HEK293 (cell line): ENCODE results near the gene PANK3.

ENCODE experiments used
- MYNN ChIP-seq: fragments of 450-650 bp; formaldehyde crosslinking; IDR thresholded peaks from 2 replicates; pipeline ENCODE4 v1.5.1; 2016; ENCODE audit warnings: missing biosample characterization, missing genetic modification characterization, borderline replicate concordance
- ZBTB20 ChIP-seq: fragments of 450-650 bp; formaldehyde crosslinking; IDR thresholded peaks from 2 replicates; pipeline ENCODE4 v1.5.1; 2016; ENCODE audit warnings: missing biosample characterization, missing genetic modification characterization
- ZNF174 ChIP-seq: fragments of 450-650 bp; formaldehyde crosslinking; IDR thresholded peaks from 2 replicates; pipeline ENCODE4 v1.5.0; 2017; ENCODE audit warnings: missing biosample characterization, mild to moderate bottlenecking, missing genetic modification characterization
- ZNF404 ChIP-seq: fragments of 450-650 bp; formaldehyde crosslinking; IDR thresholded peaks from 2 replicates; pipeline ENCODE4 v1.5.1; 2017; ENCODE audit warnings: missing biosample characterization, missing genetic modification characterization
- ZNF426 ChIP-seq: fragments of 450-650 bp; formaldehyde crosslinking; IDR thresholded peaks from 2 replicates; pipeline ENCODE4 v1.5.1; 2017; ENCODE audit warnings: missing biosample characterization, missing genetic modification characterization, mild to moderate bottlenecking, inconsistent platforms, moderate library complexity
- ZNF654 ChIP-seq: fragments of 450-650 bp; formaldehyde crosslinking; IDR thresholded peaks from 2 replicates; pipeline ENCODE4 v1.5.1; 2016; ENCODE audit warnings: low read depth, missing biosample characterization, missing genetic modification characterization
- ZNF747 ChIP-seq: fragments of 450-650 bp; formaldehyde crosslinking; IDR thresholded peaks from 2 replicates; pipeline ENCODE4 v1.5.1; 2016; ENCODE audit warnings: missing biosample characterization, missing genetic modification characterization
- ZNF768 ChIP-seq: fragments of 450-650 bp; formaldehyde crosslinking; IDR thresholded peaks from 2 replicates; pipeline ENCODE4 v1.5.1; 2018; ENCODE audit warnings: missing biosample characterization, mild to moderate bottlenecking, missing genetic modification characterization
- TF ChIP-seq, protein P1 (sequence below): fragments of 450-650 bp; formaldehyde crosslinking; IDR thresholded peaks from 2 replicates; pipeline ENCODE4 v1.5.1; 2016; ENCODE audit warnings: missing biosample characterization, missing genetic modification characterization
- TF ChIP-seq, protein P2 (sequence below): fragments of 450-650 bp; formaldehyde crosslinking; IDR thresholded peaks from 2 replicates; pipeline ENCODE4 v1.5.1; 2016; ENCODE audit warnings: missing biosample characterization, missing genetic modification characterization, low read depth
- TF ChIP-seq, protein P3 (sequence below): fragments of 450-650 bp; formaldehyde crosslinking; IDR thresholded peaks from 2 replicates; pipeline ENCODE4 v1.5.1; 2016; ENCODE audit warnings: missing biosample characterization, missing genetic modification characterization
- TF ChIP-seq, protein P4 (sequence below): fragments of 450-650 bp; formaldehyde crosslinking; IDR thresholded peaks from 2 replicates; pipeline ENCODE4 v1.5.1; 2016; ENCODE audit warnings: missing biosample characterization, missing genetic modification characterization
- TF ChIP-seq, protein P5 (sequence below): fragments of 450-650 bp; formaldehyde crosslinking; IDR thresholded peaks from 2 replicates; pipeline ENCODE4 v1.5.1; 2016; ENCODE audit warnings: missing biosample characterization, missing genetic modification characterization
- TF ChIP-seq, protein P6 (sequence below): fragments of 450-650 bp; formaldehyde crosslinking; conservative IDR thresholded peaks from 2 replicates; pipeline ENCODE4 v1.5.1; 2016; ENCODE audit warnings: low read depth, missing biosample characterization, missing genetic modification characterization

DNA sequence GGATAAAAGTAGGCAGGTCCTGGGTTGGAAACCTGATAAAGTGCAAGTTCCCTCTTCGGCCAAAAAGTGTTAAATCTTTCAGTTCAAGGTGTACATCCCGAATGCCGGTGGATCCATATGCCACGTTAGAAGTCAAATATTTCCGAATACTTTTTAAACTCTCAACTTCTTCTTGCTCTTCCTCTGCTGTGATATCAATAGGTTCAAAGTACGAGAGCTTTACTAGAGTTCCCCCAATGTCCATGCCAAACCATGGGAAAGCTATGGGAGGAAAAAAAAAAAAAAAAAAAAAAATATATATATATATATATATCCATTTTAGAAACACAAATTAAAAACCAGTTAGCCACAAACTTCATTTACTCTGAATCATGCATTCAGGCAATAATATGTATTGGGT is 10.4 kb downstream of the PANK3 start:
- TF ChIP-seq, protein P1, sequence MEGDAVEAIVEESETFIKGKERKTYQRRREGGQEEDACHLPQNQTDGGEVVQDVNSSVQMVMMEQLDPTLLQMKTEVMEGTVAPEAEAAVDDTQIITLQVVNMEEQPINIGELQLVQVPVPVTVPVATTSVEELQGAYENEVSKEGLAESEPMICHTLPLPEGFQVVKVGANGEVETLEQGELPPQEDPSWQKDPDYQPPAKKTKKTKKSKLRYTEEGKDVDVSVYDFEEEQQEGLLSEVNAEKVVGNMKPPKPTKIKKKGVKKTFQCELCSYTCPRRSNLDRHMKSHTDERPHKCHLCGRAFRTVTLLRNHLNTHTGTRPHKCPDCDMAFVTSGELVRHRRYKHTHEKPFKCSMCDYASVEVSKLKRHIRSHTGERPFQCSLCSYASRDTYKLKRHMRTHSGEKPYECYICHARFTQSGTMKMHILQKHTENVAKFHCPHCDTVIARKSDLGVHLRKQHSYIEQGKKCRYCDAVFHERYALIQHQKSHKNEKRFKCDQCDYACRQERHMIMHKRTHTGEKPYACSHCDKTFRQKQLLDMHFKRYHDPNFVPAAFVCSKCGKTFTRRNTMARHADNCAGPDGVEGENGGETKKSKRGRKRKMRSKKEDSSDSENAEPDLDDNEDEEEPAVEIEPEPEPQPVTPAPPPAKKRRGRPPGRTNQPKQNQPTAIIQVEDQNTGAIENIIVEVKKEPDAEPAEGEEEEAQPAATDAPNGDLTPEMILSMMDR (tag by site-specific recombination), result no peak
- TF ChIP-seq ZNF654 (tag by site-specific recombination) (no peak), ZNF174 (tag by site-specific recombination) (no peak), ZNF747 (tag by site-specific recombination) (no peak), ZNF404 (tag by site-specific recombination) (no peak), ZBTB20 (tag by site-specific recombination) (no peak), ZNF426 (tag by site-specific recombination) (no peak), MYNN (no peak), ZNF768 (tag by site-specific recombination) (no peak)
- TF ChIP-seq, protein P2, sequence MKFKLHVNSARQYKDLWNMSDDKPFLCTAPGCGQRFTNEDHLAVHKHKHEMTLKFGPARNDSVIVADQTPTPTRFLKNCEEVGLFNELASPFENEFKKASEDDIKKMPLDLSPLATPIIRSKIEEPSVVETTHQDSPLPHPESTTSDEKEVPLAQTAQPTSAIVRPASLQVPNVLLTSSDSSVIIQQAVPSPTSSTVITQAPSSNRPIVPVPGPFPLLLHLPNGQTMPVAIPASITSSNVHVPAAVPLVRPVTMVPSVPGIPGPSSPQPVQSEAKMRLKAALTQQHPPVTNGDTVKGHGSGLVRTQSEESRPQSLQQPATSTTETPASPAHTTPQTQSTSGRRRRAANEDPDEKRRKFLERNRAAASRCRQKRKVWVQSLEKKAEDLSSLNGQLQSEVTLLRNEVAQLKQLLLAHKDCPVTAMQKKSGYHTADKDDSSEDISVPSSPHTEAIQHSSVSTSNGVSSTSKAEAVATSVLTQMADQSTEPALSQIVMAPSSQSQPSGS (tag by site-specific recombination), result no peak
- TF ChIP-seq, protein P3, sequence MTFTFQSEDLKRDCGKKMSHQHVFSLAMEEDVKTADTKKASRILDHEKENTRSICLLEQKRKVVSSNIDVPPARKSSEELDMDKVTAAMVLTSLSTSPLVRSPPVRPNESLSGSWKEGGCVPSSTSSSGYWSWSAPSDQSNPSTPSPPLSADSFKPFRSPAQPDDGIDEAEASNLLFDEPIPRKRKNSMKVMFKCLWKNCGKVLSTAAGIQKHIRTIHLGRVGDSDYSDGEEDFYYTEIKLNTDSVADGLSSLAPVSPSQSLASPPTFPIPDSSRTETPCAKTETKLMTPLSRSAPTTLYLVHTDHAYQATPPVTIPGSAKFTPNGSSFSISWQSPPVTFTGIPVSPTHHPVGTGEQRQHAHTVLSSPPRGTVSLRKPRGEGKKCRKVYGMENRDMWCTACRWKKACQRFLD, result no peak
- TF ChIP-seq, protein P4, sequence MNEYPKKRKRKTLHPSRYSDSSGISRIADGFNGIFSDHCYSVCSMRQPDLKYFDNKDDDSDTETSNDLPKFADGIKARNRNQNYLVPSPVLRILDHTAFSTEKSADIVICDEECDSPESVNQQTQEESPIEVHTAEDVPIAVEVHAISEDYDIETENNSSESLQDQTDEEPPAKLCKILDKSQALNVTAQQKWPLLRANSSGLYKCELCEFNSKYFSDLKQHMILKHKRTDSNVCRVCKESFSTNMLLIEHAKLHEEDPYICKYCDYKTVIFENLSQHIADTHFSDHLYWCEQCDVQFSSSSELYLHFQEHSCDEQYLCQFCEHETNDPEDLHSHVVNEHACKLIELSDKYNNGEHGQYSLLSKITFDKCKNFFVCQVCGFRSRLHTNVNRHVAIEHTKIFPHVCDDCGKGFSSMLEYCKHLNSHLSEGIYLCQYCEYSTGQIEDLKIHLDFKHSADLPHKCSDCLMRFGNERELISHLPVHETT (tag by site-specific recombination), result no peak
- TF ChIP-seq, protein P5, sequence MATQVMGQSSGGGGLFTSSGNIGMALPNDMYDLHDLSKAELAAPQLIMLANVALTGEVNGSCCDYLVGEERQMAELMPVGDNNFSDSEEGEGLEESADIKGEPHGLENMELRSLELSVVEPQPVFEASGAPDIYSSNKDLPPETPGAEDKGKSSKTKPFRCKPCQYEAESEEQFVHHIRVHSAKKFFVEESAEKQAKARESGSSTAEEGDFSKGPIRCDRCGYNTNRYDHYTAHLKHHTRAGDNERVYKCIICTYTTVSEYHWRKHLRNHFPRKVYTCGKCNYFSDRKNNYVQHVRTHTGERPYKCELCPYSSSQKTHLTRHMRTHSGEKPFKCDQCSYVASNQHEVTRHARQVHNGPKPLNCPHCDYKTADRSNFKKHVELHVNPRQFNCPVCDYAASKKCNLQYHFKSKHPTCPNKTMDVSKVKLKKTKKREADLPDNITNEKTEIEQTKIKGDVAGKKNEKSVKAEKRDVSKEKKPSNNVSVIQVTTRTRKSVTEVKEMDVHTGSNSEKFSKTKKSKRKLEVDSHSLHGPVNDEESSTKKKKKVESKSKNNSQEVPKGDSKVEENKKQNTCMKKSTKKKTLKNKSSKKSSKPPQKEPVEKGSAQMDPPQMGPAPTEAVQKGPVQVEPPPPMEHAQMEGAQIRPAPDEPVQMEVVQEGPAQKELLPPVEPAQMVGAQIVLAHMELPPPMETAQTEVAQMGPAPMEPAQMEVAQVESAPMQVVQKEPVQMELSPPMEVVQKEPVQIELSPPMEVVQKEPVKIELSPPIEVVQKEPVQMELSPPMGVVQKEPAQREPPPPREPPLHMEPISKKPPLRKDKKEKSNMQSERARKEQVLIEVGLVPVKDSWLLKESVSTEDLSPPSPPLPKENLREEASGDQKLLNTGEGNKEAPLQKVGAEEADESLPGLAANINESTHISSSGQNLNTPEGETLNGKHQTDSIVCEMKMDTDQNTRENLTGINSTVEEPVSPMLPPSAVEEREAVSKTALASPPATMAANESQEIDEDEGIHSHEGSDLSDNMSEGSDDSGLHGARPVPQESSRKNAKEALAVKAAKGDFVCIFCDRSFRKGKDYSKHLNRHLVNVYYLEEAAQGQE (tag by site-specific recombination), result no peak
- TF ChIP-seq, protein P6, sequence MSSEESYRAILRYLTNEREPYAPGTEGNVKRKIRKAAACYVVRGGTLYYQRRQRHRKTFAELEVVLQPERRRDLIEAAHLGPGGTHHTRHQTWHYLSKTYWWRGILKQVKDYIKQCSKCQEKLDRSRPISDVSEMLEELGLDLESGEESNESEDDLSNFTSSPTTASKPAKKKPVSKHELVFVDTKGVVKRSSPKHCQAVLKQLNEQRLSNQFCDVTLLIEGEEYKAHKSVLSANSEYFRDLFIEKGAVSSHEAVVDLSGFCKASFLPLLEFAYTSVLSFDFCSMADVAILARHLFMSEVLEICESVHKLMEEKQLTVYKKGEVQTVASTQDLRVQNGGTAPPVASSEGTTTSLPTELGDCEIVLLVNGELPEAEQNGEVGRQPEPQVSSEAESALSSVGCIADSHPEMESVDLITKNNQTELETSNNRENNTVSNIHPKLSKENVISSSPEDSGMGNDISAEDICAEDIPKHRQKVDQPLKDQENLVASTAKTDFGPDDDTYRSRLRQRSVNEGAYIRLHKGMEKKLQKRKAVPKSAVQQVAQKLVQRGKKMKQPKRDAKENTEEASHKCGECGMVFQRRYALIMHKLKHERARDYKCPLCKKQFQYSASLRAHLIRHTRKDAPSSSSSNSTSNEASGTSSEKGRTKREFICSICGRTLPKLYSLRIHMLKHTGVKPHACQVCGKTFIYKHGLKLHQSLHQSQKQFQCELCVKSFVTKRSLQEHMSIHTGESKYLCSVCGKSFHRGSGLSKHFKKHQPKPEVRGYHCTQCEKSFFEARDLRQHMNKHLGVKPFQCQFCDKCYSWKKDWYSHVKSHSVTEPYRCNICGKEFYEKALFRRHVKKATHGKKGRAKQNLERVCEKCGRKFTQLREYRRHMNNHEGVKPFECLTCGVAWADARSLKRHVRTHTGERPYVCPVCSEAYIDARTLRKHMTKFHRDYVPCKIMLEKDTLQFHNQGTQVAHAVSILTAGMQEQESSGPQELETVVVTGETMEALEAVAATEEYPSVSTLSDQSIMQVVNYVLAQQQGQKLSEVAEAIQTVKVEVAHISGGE (tag by site-specific recombination), result no peak
